Measurements from ENCODE around the gene SUDS3. TPM values are rescaled to one million over a fixed set of nuclear protein-coding genes. Genes with fewer than 3 reads are reported as not detected.

The SUDS3 gene
- polyA plus RNA-seq, 4 donors: 26.5 to 50.6 (median 48.5) TPM

DNA sequence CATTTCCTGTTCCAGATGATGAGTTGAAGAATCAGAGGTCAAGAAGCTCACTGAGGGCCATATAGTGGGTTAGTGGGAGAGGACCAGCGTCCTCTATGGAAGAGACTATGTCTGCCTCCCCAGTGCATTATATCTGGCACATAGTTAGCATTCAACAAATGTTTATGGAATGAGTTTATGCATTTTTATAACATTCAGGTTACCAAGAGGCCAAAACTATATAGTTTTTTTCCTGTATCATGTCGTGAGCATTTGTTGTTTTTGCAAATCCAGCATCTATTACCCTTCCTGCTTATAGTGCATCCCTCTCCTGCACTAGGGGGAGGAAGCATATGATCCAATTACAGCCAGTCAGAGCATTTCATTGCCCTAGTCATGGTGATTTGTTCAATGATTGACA lies 60.6 kb downstream of the SUDS3 start:
- no peak for DNase-seq (ENCODE audit: low read depth in 4 of 4, low spot score in 3 of 4)

DNA sequence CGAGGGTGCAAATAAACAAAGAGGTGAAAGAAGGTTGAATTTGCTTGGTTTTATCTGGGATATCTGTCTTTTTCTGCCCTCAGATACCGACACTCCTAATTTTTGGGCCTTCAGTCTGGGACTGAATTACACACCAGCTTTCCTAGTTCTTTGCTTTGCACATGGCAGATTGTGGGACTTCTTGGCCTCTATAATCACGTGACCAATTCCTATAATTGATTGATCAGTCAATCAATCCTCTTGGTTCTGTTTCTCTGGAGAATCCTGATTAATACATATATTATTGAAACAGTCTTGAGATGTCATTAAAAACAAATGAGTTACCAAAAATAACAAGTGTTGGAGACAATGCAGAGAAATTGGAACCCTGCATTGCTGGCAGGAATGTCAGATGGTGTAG lies 62.7 kb downstream of the SUDS3 start:
- DNase-seq (ENCODE audit: low read depth in 4 of 4, low spot score in 3 of 4): no peak

DNA sequence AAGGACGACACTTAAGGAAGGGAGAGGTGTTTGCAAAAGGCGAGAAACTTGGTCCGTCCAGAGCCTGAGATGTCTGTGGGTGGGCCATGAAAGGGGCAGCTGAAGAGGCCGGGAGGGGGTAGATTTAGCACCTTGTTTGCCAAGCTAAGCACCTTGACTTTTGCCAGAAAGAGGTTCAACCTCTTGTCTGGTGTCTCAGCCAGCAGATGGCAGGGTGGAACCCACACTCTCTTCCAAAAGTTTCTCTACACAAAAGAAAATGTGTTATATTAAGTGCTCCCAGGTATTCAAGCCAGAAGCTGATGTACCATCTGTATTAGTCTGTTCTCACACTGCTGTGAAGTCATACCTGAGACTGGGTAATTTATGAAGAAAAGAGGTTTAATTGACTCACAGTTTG lies 69.9 kb downstream of the SUDS3 start:
- DNase-seq (ENCODE audit: low read depth in 4 of 4, low spot score in 3 of 4): no peak

DNA sequence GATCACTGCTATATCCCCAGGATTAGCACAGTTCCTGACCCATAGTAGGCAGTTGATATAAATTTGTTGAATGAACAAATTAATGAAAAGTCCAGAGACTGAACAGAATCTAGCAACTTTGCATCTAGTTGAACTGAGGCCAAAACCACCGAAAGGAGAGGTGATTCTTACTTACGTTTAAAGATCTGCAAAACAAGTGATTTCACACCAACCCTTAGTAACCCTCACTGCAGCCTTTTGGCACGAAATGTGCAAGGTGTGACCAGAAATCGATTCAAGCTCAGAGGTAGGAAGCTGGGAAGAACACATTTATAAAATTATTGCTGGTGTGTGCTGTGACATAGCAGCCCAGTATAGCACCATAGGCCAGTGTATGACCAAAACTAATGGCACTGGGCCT lies 70.8 kb downstream of the SUDS3 start:
- DNase-seq (ENCODE audit: low read depth in 4 of 4, low spot score in 3 of 4): no peak

DNA sequence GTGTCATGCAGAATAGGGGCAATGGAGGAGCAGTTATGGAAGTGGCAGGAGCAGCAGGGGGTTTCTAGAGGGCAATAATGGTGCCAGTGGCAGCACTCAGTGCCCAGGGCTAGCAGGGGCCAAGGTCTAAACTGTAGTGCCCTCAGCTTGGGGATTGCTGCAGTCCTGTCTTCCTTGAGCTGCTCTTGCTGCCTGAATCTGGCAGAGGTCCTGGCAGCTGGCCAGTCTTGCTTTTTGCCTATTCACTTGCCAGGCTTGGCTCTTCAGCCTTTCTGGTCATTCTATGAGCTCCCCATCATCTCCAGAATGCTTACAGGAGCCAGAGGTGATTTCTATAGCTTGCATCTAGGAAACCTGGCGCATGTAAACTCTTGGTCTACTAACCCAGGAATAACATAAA lies 72.0 kb downstream of the SUDS3 start:
- DNase-seq (ENCODE audit: low read depth in 4 of 4, low spot score in 3 of 4): no peak

DNA sequence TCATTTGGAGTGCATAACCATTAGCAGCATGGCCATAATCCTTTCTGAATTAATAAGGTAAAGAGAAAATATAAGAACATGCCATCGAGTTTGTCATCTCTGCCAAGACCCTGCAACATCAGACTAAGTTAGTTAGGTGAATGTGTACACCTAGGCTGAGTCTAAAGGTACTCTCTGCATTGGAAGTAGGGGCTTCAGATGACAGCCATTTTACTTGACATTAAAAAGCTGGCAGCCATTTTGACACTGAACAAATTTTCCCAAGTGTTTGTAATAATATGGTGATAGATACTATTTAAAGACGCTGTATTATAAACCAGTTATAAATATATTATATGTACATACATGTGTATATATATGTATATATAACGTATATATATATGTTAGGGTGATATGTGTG lies 79.0 kb downstream of the SUDS3 start:
- no peak for DNase-seq (ENCODE audit: low read depth in 4 of 4, low spot score in 3 of 4)

DNA sequence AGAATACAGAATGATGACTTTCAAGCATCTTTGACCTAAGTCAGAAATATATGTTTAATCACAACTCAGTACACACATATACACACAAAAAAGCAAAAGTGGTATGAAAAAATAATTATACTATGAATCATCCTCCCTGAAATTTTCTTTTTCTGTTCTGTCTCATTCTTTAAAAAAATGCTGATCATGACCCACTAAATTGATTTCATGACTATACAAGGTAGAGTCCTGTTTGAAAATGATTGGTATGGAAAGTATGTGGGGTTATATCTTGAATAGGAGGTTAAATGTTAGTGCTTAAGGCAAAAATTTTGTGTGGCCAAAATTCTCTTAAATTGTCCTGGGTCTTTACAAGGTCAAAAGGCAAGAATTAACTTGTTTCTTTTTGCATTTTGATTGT lies 80.4 kb downstream of the SUDS3 start:
- DNase-seq (ENCODE audit: low read depth in 4 of 4, low spot score in 3 of 4): no peak

DNA sequence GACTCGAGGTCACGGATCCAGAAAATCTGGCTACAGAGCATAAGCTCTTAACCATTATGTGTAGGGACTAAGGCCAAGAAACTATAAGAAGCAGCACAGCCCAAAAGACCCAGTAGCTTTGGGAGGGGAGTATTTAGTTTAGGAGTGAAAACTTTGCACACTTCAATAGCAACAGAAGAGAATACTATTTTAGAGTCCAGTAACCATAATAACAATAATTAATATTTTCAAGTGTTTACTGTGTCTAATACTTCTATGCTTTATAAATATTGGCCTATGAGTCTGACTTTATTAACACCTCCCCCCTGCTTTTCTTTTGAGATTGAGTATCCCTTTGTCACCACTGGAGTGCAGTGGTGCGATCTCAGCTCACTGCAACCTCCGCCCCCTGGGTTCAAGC lies 82.8 kb downstream of the SUDS3 start:
- no peak for DNase-seq (ENCODE audit: low read depth in 4 of 4, low spot score in 3 of 4)

DNA sequence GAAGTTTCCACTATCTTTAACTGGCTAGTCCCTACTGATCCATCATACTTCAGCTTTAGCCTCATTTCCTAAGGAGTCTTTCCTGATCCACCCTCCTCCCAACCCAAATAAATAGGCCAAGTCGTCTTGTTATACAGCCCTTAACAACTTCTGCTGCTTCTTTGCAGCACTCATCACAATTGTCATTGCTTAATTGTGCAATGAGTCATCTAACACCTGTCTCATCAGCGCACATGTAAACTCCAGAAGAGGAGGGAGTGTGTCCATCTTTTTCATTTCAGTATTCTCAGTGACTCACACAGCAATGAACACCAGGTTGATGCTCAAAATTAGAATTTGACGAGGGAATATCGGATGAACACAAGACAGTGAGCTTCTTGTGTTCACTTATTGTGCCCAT lies 87.3 kb downstream of the SUDS3 start:
- DNase-seq (ENCODE audit: low read depth in 4 of 4, low spot score in 3 of 4): no peak

DNA sequence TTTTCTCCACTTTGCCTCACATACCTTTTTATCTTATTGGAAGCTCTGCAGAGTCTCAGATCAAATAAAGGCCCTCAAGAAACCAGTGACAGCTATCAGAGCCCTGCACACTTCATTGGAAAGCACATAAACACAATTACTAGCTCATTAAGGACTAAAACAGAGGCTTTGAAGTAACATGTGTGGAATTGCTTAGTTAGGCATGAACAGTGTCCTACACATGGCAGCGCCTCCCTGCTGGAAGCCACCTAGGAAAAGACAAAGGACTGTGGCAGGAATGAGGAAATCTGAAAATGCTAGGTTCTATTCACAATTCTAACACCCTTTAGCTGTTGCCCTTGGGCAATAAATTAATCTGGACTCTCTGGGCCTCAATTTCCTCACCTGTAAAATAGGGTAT lies 89.4 kb downstream of the SUDS3 start:
- DNase-seq (ENCODE audit: low read depth in 4 of 4, low spot score in 3 of 4): no peak

Other genes starting within 250 kb of the SUDS3 start
- gene PEBP1, start 240.4 kb upstream of the SUDS3 start, polyA plus RNA-seq (ENCODE audit: insufficient read length in 4 of 4): 100 to 1,000 TPM; 173 to 315 (median 305) TPM
- 10 to 100 TPM; 29.1 to 35.9 (median 32.2) TPM for gene TAOK3, start 3.6 kb upstream of the SUDS3 start, polyA plus RNA-seq (ENCODE audit: insufficient read length in 4 of 4)

Measured in left renal pelvis (tissue), 4 donors.